Uterus (tissue), 2 donors: ENCODE results near the gene LGI2.

ENCODE experiments used
- CTCF ChIP-seq, 4 experiments: fragments of 200-600 bp in 2 of 4; fragments of 450-650 bp in 2 of 4; sonication (generic) in 2 of 4; IDR thresholded peaks; one replicate each; pipeline ENCODE4 v1.5.1; 2016 to 2019; ENCODE audit warnings: antibody characterized with exemption in 4 of 4, mild to moderate bottlenecking in 2 of 4, moderate library complexity in 1 of 4
- POLR2A ChIP-seq, 2 donors: fragments of 450-650 bp; IDR thresholded peaks; one replicate each; pipeline ENCODE4 v1.6.1; 2016; ENCODE audit warnings: antibody characterized with exemption in 2 of 2, mild to moderate bottlenecking in 1 of 2, moderate library complexity in 1 of 2

- TF ChIP-seq POLR2A (IDR thresholded peaks at IDR 0.05): no peak
- no peak for TF ChIP-seq CTCF (IDR thresholded peaks at IDR 0.05)
Observed at GRCh38 chr4:25002681-25003080, 28.1 kb downstream of the LGI2 start.
